H1 (cell line): ENCODE data around the gene UGT1A8. TPM values are rescaled to one million over a fixed set of nuclear protein-coding genes. Genes with fewer than 3 reads are reported as not detected.

ENCODE experiments used
- CTCF ChIA-PET: fragments of 300-600 bp; sonication (Branson Sonifier 250); formaldehyde crosslinking; loops from one replicate; lab custom pipeline; 2021; ENCODE audit not compliant: partially characterized antibody; lab: Charles Lee
- POLR2A ChIA-PET: fragments of 300-600 bp; sonication (Branson Sonifier 250); formaldehyde crosslinking; loops from one replicate; lab custom pipeline; 2021; ENCODE audit warnings: inconsistent platforms; ENCODE audit not compliant: partially characterized antibody; lab: Charles Lee
- DNase-seq, 2 experiments: peaks; one replicate each; pipeline versions ENCODE4 v3.0.0 to v3.0.0-alpha.2; 2010 to 2022; ENCODE audit warnings: low spot score in 2 of 2, low read depth in 1 of 2, mixed read lengths in 1 of 2
- FAIRE-seq: peaks from 2 replicates; lab custom pipeline; 2011; peaks lifted over from hg19 to GRCh38; lab: Jason Lieb, UNC
- H2AFZ ChIP-seq: 2 replicates; pipeline ENCODE4 v1.8.1; 2012; ENCODE audit warnings: low read length, inconsistent platforms
- H2AK5ac ChIP-seq: 2 replicates; pipeline ENCODE4 v1.6.1; 2013; ENCODE audit warnings: low read depth, low read length
- H2BK120ac ChIP-seq: replicated peaks from 2 replicates; pipeline ENCODE3; 2013; ENCODE audit warnings: low read depth, low read length, inconsistent platforms
- H2BK12ac ChIP-seq: 2 replicates; pipeline ENCODE4 v1.6.1; 2013; ENCODE audit warnings: low read depth, low read length
- H2BK15ac ChIP-seq: 2 replicates; pipeline ENCODE4 v1.6.1; 2013; ENCODE audit warnings: low read length
- H2BK20ac ChIP-seq: 2 replicates; pipeline ENCODE4 v1.6.1; 2013; ENCODE audit warnings: low read length
- H2BK5ac ChIP-seq: 2 replicates; pipeline ENCODE4 v1.6.1; 2013; ENCODE audit warnings: low read depth, low read length
- H3K14ac ChIP-seq: 2 replicates; pipeline ENCODE4 v1.6.1; 2013; ENCODE audit warnings: inconsistent platforms; ENCODE audit not compliant: insufficient read length
- H3K18ac ChIP-seq: 2 replicates; pipeline ENCODE4 v1.6.1; 2013; ENCODE audit warnings: low read length; ENCODE audit errors: extremely low read depth
- H3K23ac ChIP-seq: 2 replicates; pipeline ENCODE4 v1.6.1; 2013; ENCODE audit warnings: inconsistent platforms; ENCODE audit not compliant: insufficient read length
- H3K23me2 ChIP-seq: 2 replicates; pipeline ENCODE4 v1.6.1; 2013; ENCODE audit warnings: low read depth, low read length
- H3K27ac ChIP-seq: 2 replicates; pipeline ENCODE4 v1.6.1; 2011; ENCODE audit warnings: low read depth, low read length, inconsistent platforms
- H3K27me3 ChIP-seq, 4 experiments: replicated peaks in 1 of 4; 1 replicate in 1 of 4; 2 replicates in 3 of 4; pipeline versions ENCODE4 v1.6.1 to v1.8.1; 2011 to 2013; ENCODE audit warnings: low read length in 3 of 4, mild to moderate bottlenecking in 3 of 4, inconsistent platforms in 2 of 4, mixed read lengths in 2 of 4, moderate library complexity in 1 of 4; ENCODE audit not compliant: control insufficient read depth in 3 of 4, insufficient read depth in 3 of 4; ENCODE audit errors: extremely low read depth in 1 of 4
- H3K36me3 ChIP-seq, 4 experiments: 2 replicates each; pipeline versions ENCODE4 v1.6.1 to v1.8.1; 2011 to 2013; ENCODE audit warnings: mild to moderate bottlenecking in 4 of 4, low read length in 3 of 4, moderate library complexity in 2 of 4, control low read depth in 1 of 4, inconsistent platforms in 1 of 4; ENCODE audit not compliant: insufficient read depth in 4 of 4, control insufficient read depth in 2 of 4
- H3K4ac ChIP-seq: replicated peaks from 2 replicates; pipeline ENCODE3; 2013; ENCODE audit warnings: low read length, low read depth, mixed read lengths, inconsistent platforms; ENCODE audit not compliant: insufficient read length
- H3K4me1 ChIP-seq, 4 experiments: replicated peaks in 1 of 4; 1 replicate in 1 of 4; 2 replicates in 3 of 4; pipeline versions ENCODE4 v1.6.1 to v1.8.1; 2011 to 2013; ENCODE audit warnings: low read length in 3 of 4, inconsistent platforms in 2 of 4, mixed read lengths in 1 of 4; ENCODE audit not compliant: insufficient read depth in 4 of 4, control insufficient read depth in 3 of 4
- H3K4me2 ChIP-seq, 2 experiments: 2 replicates each; pipeline versions ENCODE4 v1.6.1 to v1.8.1; 2011 to 2013; ENCODE audit warnings: low read depth in 2 of 2, low read length in 2 of 2, control low read depth in 1 of 2, inconsistent platforms in 1 of 2, mild to moderate bottlenecking in 1 of 2; ENCODE audit not compliant: insufficient read depth in 1 of 2
- H3K4me3 ChIP-seq, 4 experiments: fragments of 200-600, 300-600 bp in 1 of 4; sonication (generic), shearing (Covaris generic), sonication (Bioruptor Twin) in 1 of 4; 2 replicates each; pipeline versions ENCODE4 v1.5.1 to v1.8.1; 2011 to 2016; ENCODE audit warnings: low read length in 4 of 4, low read depth in 3 of 4, control low read depth in 2 of 4, inconsistent platforms in 2 of 4, mild to moderate bottlenecking in 2 of 4, mixed read lengths in 1 of 4, moderate library complexity in 1 of 4; ENCODE audit not compliant: insufficient read depth in 2 of 4; ENCODE audit errors: extremely low read depth in 1 of 4
- H3K56ac ChIP-seq: replicated peaks from 2 replicates; pipeline ENCODE3; 2013; ENCODE audit warnings: low read depth, mild to moderate bottlenecking, mixed read lengths, low read length, inconsistent platforms; ENCODE audit not compliant: insufficient read length
- H3K79me1 ChIP-seq: 2 replicates; pipeline ENCODE4 v1.6.1; 2013; ENCODE audit warnings: low read depth, low read length, control low read depth
- H3K79me2 ChIP-seq, 2 experiments: 2 replicates each; pipeline versions ENCODE4 v1.6.1 to v1.8.1; 2012 to 2013; ENCODE audit warnings: low read length in 2 of 2, mild to moderate bottlenecking in 2 of 2, inconsistent platforms in 1 of 2; ENCODE audit not compliant: insufficient read depth in 2 of 2, control insufficient read depth in 1 of 2
- H3K9ac ChIP-seq, 4 experiments: replicated peaks in 1 of 4; 1 replicate in 1 of 4; 2 replicates in 3 of 4; pipeline versions ENCODE4 v1.6.1 to v1.8.1; 2011 to 2013; ENCODE audit warnings: low read depth in 3 of 4, low read length in 3 of 4, control low read depth in 2 of 4, mild to moderate bottlenecking in 2 of 4, moderate library complexity in 2 of 4, inconsistent platforms in 1 of 4; ENCODE audit errors: extremely low read depth in 1 of 4
- H3K9me3 ChIP-seq, 2 experiments: 2 replicates each; pipeline versions ENCODE4 v1.6.1 to v1.8.1; 2012 to 2013; ENCODE audit warnings: mild to moderate bottlenecking in 2 of 2, moderate library complexity in 2 of 2, control low read depth in 1 of 2, inconsistent platforms in 1 of 2, low read depth in 1 of 2, low read length in 1 of 2, mixed read lengths in 1 of 2; ENCODE audit not compliant: insufficient read depth in 2 of 2
- H4K20me1 ChIP-seq, 2 experiments: replicated peaks in 1 of 2; 2 replicates each; pipeline versions ENCODE3 to v1.8.1; 2011 to 2013; ENCODE audit warnings: inconsistent platforms in 2 of 2, low read length in 2 of 2, mild to moderate bottlenecking in 1 of 2; ENCODE audit not compliant: insufficient read depth in 2 of 2, control insufficient read depth in 1 of 2
- H4K5ac ChIP-seq: 2 replicates; pipeline ENCODE4 v1.6.1; 2013; ENCODE audit warnings: low read length, low read depth, mixed read lengths, inconsistent platforms; ENCODE audit not compliant: insufficient read length
- H4K8ac ChIP-seq: 2 replicates; pipeline ENCODE4 v1.8.0; 2013; ENCODE audit warnings: mild to moderate bottlenecking, moderate library complexity, low read length, inconsistent platforms; ENCODE audit not compliant: insufficient read depth; ENCODE audit errors: extremely low read depth
- H4K91ac ChIP-seq: replicated peaks from 2 replicates; pipeline ENCODE3; 2013; ENCODE audit warnings: low read length, mixed read lengths, inconsistent platforms; ENCODE audit not compliant: insufficient read length
- BRCA1 ChIP-seq: IDR thresholded peaks from 2 replicates; pipeline ENCODE4 v1.6.1; 2012; ENCODE audit warnings: low read depth, low read length, improper control_type of control experiment
- CBX8 ChIP-seq: fragments of 300-800, 300-1000 bp; sonication (generic); IDR thresholded peaks from 2 replicates; pipeline ENCODE4 v1.7.1; 2016; ENCODE audit warnings: low read depth, low read length, borderline replicate concordance
- CHD1 ChIP-seq: IDR thresholded peaks from 2 replicates; pipeline ENCODE4 v1.6.1; 2012; ENCODE audit warnings: low read depth, low read length, improper control_type of control experiment
- CTBP2 ChIP-seq: IDR thresholded peaks from 2 replicates; pipeline ENCODE4 v1.7.0; 2011; ENCODE audit warnings: borderline replicate concordance, mild to moderate bottlenecking, moderate library complexity, mixed read lengths, low read length; ENCODE audit not compliant: insufficient read depth, insufficient read length
- RAD21 ChIP-seq, 2 experiments: IDR thresholded peaks in 1 of 2; conservative IDR thresholded peaks in 1 of 2; 2 replicates each; pipeline ENCODE4 v1.6.1; 2011; ENCODE audit warnings: low read depth in 2 of 2, low read length in 2 of 2, improper control_type of control experiment in 1 of 2, inconsistent platforms in 1 of 2, mild to moderate bottlenecking in 1 of 2, moderate library complexity in 1 of 2
- RBBP5 ChIP-seq: IDR thresholded peaks from 2 replicates; pipeline ENCODE4 v1.7.1; 2012; ENCODE audit warnings: low read depth, mild to moderate bottlenecking, inconsistent platforms, low read length, moderate library complexity, borderline replicate concordance
- SIN3A ChIP-seq, 2 experiments: IDR thresholded peaks in 1 of 2; conservative IDR thresholded peaks in 1 of 2; 2 replicates each; pipeline ENCODE4 v1.6.1; 2011 to 2012; ENCODE audit warnings: low read length in 2 of 2, improper control_type of control experiment in 1 of 2, low read depth in 1 of 2, mild to moderate bottlenecking in 1 of 2
- YY1 ChIP-seq: IDR thresholded peaks from 2 replicates; pipeline ENCODE4 v1.6.1; 2011; ENCODE audit warnings: low read depth, mild to moderate bottlenecking, low read length
- WGBS, 2 experiments: shearing (Covaris generic) in 1 of 2; methylation state at CpG; one replicate each; pipeline versions ENCODE4 v1.1.6 to v1.1.7; 2013 to 2015; ENCODE audit warnings: low lambda C conversion rate in 2 of 2, mixed read lengths in 2 of 2, inconsistent platforms in 1 of 2, low coverage in 1 of 2, missing lambda C conversion rate in 1 of 2; ENCODE audit not compliant: insufficient replicate concordance in 2 of 2, insufficient coverage in 1 of 2, insufficient read length in 1 of 2; ENCODE audit errors: extremely low coverage in 1 of 2, missing lambda C conversion rate in 1 of 2; 5-methylcytosine and 5-hydroxymethylcytosine counted together
- polyA plus RNA-seq, 7 experiments: library from polyadenylated mRNA; depleted of rRNA in 3 of 7; stranded (reverse) in 5 of 7; unstranded in 2 of 7; fragments of >200 nt in 5 of 7; fragments of 200-250 nt in 2 of 7; gene quantifications; 1 replicate in 5 of 7; 2 replicates in 1 of 7; 4 replicates in 1 of 7; pipeline versions ENCODE4 v1.2.1 to v1.2.3, GENCODE V29; 2011 to 2013; ENCODE audit warnings: missing spikeins in 2 of 7, mixed read lengths in 2 of 7
- total RNA-seq: library from RNA; stranded (reverse); fragmentation: NEBNext Ultra II Directional; extraction: Animal tissue kit (Norgen Biotek cat#: 25700); gene quantifications from 2 replicates; pipeline ENCODE4 v1.2.1, GENCODE V29; 2021
- TF ChIP-seq, protein P1 (sequence below), 3 experiments: IDR thresholded peaks; 1 replicate in 2 of 3; 2 replicates in 1 of 3; pipeline versions ENCODE4 v1.5.1 to v1.6.1; 2011; ENCODE audit warnings: low read length in 3 of 3, mild to moderate bottlenecking in 3 of 3, inconsistent platforms in 2 of 3, low read depth in 1 of 3, moderate library complexity in 1 of 3; ENCODE audit not compliant: insufficient read depth in 1 of 3; ENCODE audit errors: control extremely low read depth in 1 of 3

The UGT1A8 gene
- total and polyA plus RNA-seq, 2 of the 8 experiments (the other 6 are each of a cell fraction or from before 2014, with no cell fraction given) = not detected

DNA sequence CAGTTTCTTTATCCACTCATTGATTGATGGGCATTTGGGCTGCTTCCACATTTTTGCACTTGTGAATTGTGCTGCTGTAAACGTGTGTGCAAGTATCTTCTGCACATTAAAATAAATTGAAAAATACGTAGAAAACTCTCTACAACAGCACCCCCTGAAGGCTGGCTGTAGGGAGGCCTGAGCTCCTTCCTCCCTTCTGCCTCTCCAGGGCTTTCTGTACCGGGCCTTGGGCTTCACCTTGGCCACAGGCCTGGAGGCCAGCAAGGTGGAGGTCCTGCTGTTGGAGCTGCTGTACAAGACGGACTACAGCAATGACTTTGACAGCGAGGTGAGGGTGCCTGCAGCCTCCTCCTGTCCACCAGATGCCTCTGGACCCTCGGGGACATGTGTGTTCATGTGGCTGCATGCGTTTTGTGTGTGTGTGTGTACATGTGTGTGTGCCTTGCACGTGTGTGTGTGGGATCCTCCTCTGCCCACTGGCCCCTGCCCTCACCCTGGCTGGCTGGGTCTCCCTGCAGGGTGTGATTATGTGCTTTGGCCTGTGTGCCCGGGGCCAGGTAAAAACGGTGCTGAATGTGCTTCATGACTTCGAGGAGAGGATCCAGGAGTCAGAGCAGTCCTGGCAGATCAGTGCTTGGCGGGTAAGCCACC lies 189.9 kb downstream of the UGT1A8 start:
- peak in 1 of 2 experiments; percentile 29 for DNase-seq
- POLR2A ChIA-PET = no interaction called here
- TF ChIP-seq RBBP5 = no peak
- TF ChIP-seq BRCA1 = no peak
- no peak for TF ChIP-seq CBX8
- TF ChIP-seq RAD21 (IDR thresholded peaks at IDR 0.05 in 1 of 2, conservative IDR thresholded peaks at IDR 0.05 in 1 of 2; ENCODE audit: low read depth in 2 of 2, low read length in 2 of 2) = peak in 1 of 2 experiments; percentile 27; a peak in 2 of 4 replicates
- no peak for TF ChIP-seq YY1
- TF ChIP-seq CHD1 = no peak
- no peak for TF ChIP-seq CTBP2
- TF ChIP-seq, protein P1, sequence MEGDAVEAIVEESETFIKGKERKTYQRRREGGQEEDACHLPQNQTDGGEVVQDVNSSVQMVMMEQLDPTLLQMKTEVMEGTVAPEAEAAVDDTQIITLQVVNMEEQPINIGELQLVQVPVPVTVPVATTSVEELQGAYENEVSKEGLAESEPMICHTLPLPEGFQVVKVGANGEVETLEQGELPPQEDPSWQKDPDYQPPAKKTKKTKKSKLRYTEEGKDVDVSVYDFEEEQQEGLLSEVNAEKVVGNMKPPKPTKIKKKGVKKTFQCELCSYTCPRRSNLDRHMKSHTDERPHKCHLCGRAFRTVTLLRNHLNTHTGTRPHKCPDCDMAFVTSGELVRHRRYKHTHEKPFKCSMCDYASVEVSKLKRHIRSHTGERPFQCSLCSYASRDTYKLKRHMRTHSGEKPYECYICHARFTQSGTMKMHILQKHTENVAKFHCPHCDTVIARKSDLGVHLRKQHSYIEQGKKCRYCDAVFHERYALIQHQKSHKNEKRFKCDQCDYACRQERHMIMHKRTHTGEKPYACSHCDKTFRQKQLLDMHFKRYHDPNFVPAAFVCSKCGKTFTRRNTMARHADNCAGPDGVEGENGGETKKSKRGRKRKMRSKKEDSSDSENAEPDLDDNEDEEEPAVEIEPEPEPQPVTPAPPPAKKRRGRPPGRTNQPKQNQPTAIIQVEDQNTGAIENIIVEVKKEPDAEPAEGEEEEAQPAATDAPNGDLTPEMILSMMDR (IDR thresholded peaks at IDR 0.05; ENCODE audit: control extremely low read depth in 1 of 3, insufficient read depth in 1 of 3, low read depth in 1 of 3, low read length in 3 of 3) = peak in 1 of 3 experiments; percentile 14; a peak in 2 of 4 replicates
- TF ChIP-seq SIN3A (conservative IDR thresholded peaks at IDR 0.05 in 1 of 2, IDR thresholded peaks at IDR 0.05 in 1 of 2; ENCODE audit: low read depth in 1 of 2, low read length in 2 of 2) = no peak

More for the DNA sequence above, 189.9 kb downstream of the UGT1A8 start:
- H4K5ac ChIP-seq = no peak overlapping the region
- H3K79me2 ChIP-seq = no peaks in the 10 kb centered on the region
- 0 out of 2 replicates have a peak overlapping the region, but pooled peaks have one; percentile 82 for H2AK5ac ChIP-seq
- no peak overlapping the region; the same call in 1 of the 2 replicates for H2BK15ac ChIP-seq
- H3K27ac ChIP-seq = no peak overlapping the region
- CTCF ChIA-PET = no interaction called here
- no peak overlapping the region for H2BK20ac ChIP-seq
- H3K4me3 ChIP-seq = no peak overlapping the region
- no peak for FAIRE-seq
- H3K27me3 ChIP-seq = no peaks in the 10 kb centered on the region
- H2BK120ac ChIP-seq = no peak overlapping the region
- H3K9ac ChIP-seq = no peak overlapping the region
- H3K79me1 ChIP-seq = no peaks in the 10 kb centered on the region
- no peak overlapping the region for H4K91ac ChIP-seq
- no peak overlapping the region for H3K18ac ChIP-seq
- H4K20me1 ChIP-seq = no peaks in the 10 kb centered on the region
- H3K4me2 ChIP-seq = no peak overlapping the region
- 83% methylated on average over 12 of the region's 12 CpGs; no CpG with 5 or more reads in 1 of the 2 experiments for WGBS, 2 experiments
- H3K9me3 ChIP-seq = peaks cover 0 to 4% of the 10 kb centered on the region in 2 experiments; a peak in 2 of 4 replicates
- H2BK5ac ChIP-seq = no peak overlapping the region
- H3K23ac ChIP-seq = no peak overlapping the region
- H2BK12ac ChIP-seq = no peak overlapping the region
- H3K4me1 ChIP-seq = no peaks in the 10 kb centered on the region
- H4K8ac ChIP-seq = no peak overlapping the region
- H2AFZ ChIP-seq = no peak overlapping the region
- no peak overlapping the region for H3K4ac ChIP-seq
- H3K23me2 ChIP-seq = no peaks in the 10 kb centered on the region
- no peak overlapping the region for H3K14ac ChIP-seq
- no peaks in the 10 kb centered on the region for H3K36me3 ChIP-seq
- no peak overlapping the region for H3K56ac ChIP-seq
